Fibroblast of pulmonary artery (primary cell): Measurements from ENCODE around the gene ACER3.

Experiments
- DNase-seq: peaks from one replicate; pipeline ENCODE4 v3.0.0-alpha.2; 2010; ENCODE audit warnings: low read depth
- H3K4me3 ChIP-seq: replicated peaks from 2 replicates; pipeline ENCODE4 v1.5.1; 2011; ENCODE audit warnings: low read depth, mild to moderate bottlenecking, control low read depth, low read length, moderate library complexity
- CTCF ChIP-seq: IDR thresholded peaks from 2 replicates; pipeline ENCODE4 v1.5.1; 2011; ENCODE audit warnings: mild to moderate bottlenecking, control low read depth, low read length, inconsistent platforms; ENCODE audit errors: missing control alignments

Gene ACER3

GRCh38 chr11:77030834-77031414 lies 170.2 kb downstream of the ACER3 start:
- no peak overlapping the region for H3K4me3 ChIP-seq
- DNase-seq: no peak
- TF ChIP-seq CTCF: no peak

GRCh38 chr11:77031599-77031998 lies 170.9 kb downstream of the ACER3 start:
- DNase-seq: no peak
- H3K4me3 ChIP-seq: no peak overlapping the region
- TF ChIP-seq CTCF: no peak

GRCh38 chr11:77035039-77035438 lies 174.3 kb downstream of the ACER3 start:
- no peak for DNase-seq
- no peak for TF ChIP-seq CTCF
- no peak overlapping the region for H3K4me3 ChIP-seq

GRCh38 chr11:77035580-77035979 lies 174.9 kb downstream of the ACER3 start:
- no peak overlapping the region for H3K4me3 ChIP-seq
- no peak for TF ChIP-seq CTCF
- no peak for DNase-seq

GRCh38 chr11:77036398-77036797 lies 175.7 kb downstream of the ACER3 start:
- no peak for DNase-seq
- H3K4me3 ChIP-seq: no peak overlapping the region
- no peak for TF ChIP-seq CTCF

- DNase-seq: no peak
- no peak for TF ChIP-seq CTCF
- H3K4me3 ChIP-seq: no peak overlapping the region
These were observed 176.3 kb downstream of the ACER3 start for GRCh38 chr11:77037057-77037456.
